HEK293 (cell line): ENCODE results near the gene RANBP10.

ENCODE experiments used
- CTCF ChIA-PET: fragments of 350-600 bp; formaldehyde crosslinking; extraction: SDS; loops from one replicate; lab custom pipeline; 2021; ENCODE audit warnings: antibody characterized with exemption; lab: Yijun Ruan, JAX
- POLR2A ChIA-PET: fragments of 300-600 bp; formaldehyde crosslinking; extraction: SDS; loops from one replicate; lab custom pipeline; 2020; ENCODE audit warnings: antibody characterized with exemption, inconsistent platforms; lab: Yijun Ruan, JAX
- H3K27ac ChIP-seq: fragments of 200-500 bp; sonication (Bioruptor generic); 2 replicates; pipeline ENCODE4 v1.5.1; 2014; ENCODE audit warnings: low read depth, low read length, control low read depth, inconsistent platforms; ENCODE audit errors: extremely low read depth
- H3K36me3 ChIP-seq, 2 experiments: fragments of 200-500 bp in 1 of 2; sonication (Bioruptor generic) in 1 of 2; 1 replicate in 1 of 2; 2 replicates in 1 of 2; pipeline ENCODE4 v1.5.1; 2014 to 2017; ENCODE audit warnings: inconsistent platforms in 2 of 2, low read length in 2 of 2; ENCODE audit not compliant: control insufficient read depth in 2 of 2, insufficient read depth in 1 of 2
- H3K4me1 ChIP-seq: fragments of 200-500 bp; sonication (Bioruptor generic); 2 replicates; pipeline ENCODE4 v1.5.1; 2014; ENCODE audit warnings: mild to moderate bottlenecking, low read length, inconsistent platforms; ENCODE audit not compliant: control insufficient read depth, insufficient read depth
- H3K4me3 ChIP-seq: 2 replicates; pipeline ENCODE4 v1.5.1; 2011; ENCODE audit warnings: low read depth, mild to moderate bottlenecking, control low read depth, low read length, moderate library complexity
- H3K9me3 ChIP-seq: fragments of 200-500 bp; sonication (Bioruptor generic); 2 replicates; pipeline ENCODE4 v1.5.1; 2014; ENCODE audit warnings: low read depth, low read length, inconsistent platforms; ENCODE audit not compliant: control insufficient read depth, insufficient read depth
- ELK4 ChIP-seq: IDR thresholded peaks from 2 replicates; pipeline ENCODE4 v1.6.1; 2011; ENCODE audit warnings: mild to moderate bottlenecking, low read depth, low read length, borderline replicate concordance
- FEZF1 ChIP-seq: fragments of 450-650 bp; formaldehyde crosslinking; IDR thresholded peaks from 2 replicates; pipeline ENCODE4 v1.5.1; 2016; ENCODE audit warnings: missing biosample characterization, missing genetic modification characterization
- GLIS1 ChIP-seq: fragments of 450-650 bp; formaldehyde crosslinking; IDR thresholded peaks from 2 replicates; pipeline ENCODE4 v1.5.1; 2016; ENCODE audit warnings: missing biosample characterization, missing genetic modification characterization
- KLF10 ChIP-seq: fragments of 450-650 bp; IDR thresholded peaks from 2 replicates; pipeline ENCODE4 v1.5.1; 2018; ENCODE audit warnings: missing biosample characterization, mild to moderate bottlenecking, missing genetic modification characterization
- MZF1 ChIP-seq: fragments of 450-650 bp; formaldehyde crosslinking; IDR thresholded peaks from 2 replicates; pipeline ENCODE4 v1.5.1; 2017; ENCODE audit warnings: missing biosample characterization, missing genetic modification characterization, borderline replicate concordance
- PRDM4 ChIP-seq: fragments of 450-650 bp; formaldehyde crosslinking; IDR thresholded peaks from 2 replicates; pipeline ENCODE4 v1.5.1; 2017; ENCODE audit warnings: missing biosample characterization, missing genetic modification characterization
- TCF7L2 ChIP-seq: IDR thresholded peaks from 2 replicates; pipeline ENCODE4 v1.6.1; 2011; ENCODE audit warnings: low read depth, mild to moderate bottlenecking, inconsistent platforms, low read length, moderate library complexity, borderline replicate concordance
- ZBTB11 ChIP-seq: fragments of 450-650 bp; formaldehyde crosslinking; conservative IDR thresholded peaks from 2 replicates; pipeline ENCODE4 v1.5.1; 2016; ENCODE audit warnings: low read depth, missing biosample characterization, missing genetic modification characterization
- ZFP3 ChIP-seq: fragments of 450-650 bp; formaldehyde crosslinking; IDR thresholded peaks from 2 replicates; pipeline ENCODE4 v1.5.1; 2016; ENCODE audit warnings: low read depth, missing biosample characterization, missing genetic modification characterization
- ZFP69B ChIP-seq: fragments of 450-650 bp; formaldehyde crosslinking; IDR thresholded peaks from 2 replicates; pipeline ENCODE4 v1.5.1; 2016; ENCODE audit warnings: missing biosample characterization, missing genetic modification characterization
- ZIC2 ChIP-seq: fragments of 450-650 bp; formaldehyde crosslinking; IDR thresholded peaks from 2 replicates; pipeline ENCODE4 v1.5.1; 2016; ENCODE audit warnings: missing biosample characterization, missing genetic modification characterization
- ZNF132 ChIP-seq: fragments of 450-650 bp; formaldehyde crosslinking; IDR thresholded peaks from 2 replicates; pipeline ENCODE4 v1.5.1; 2017; ENCODE audit warnings: missing biosample characterization, missing genetic modification characterization, borderline replicate concordance
- ZNF140 ChIP-seq: fragments of 450-650 bp; formaldehyde crosslinking; IDR thresholded peaks from 2 replicates; pipeline ENCODE4 v1.5.1; 2016; ENCODE audit warnings: missing biosample characterization, missing genetic modification characterization
- ZNF146 ChIP-seq: fragments of 450-650 bp; formaldehyde crosslinking; IDR thresholded peaks from 2 replicates; pipeline ENCODE4 v1.5.1; 2016; ENCODE audit warnings: missing biosample characterization, missing genetic modification characterization
- ZNF561 ChIP-seq: fragments of 450-650 bp; IDR thresholded peaks from 2 replicates; pipeline ENCODE4 v1.5.1; 2018; ENCODE audit warnings: missing biosample characterization, missing genetic modification characterization, borderline replicate concordance
- ZNF585B ChIP-seq: fragments of 450-650 bp; formaldehyde crosslinking; IDR thresholded peaks from 2 replicates; pipeline ENCODE4 v1.5.1; 2016; ENCODE audit warnings: missing biosample characterization, missing genetic modification characterization
- ZNF600 ChIP-seq: fragments of 450-650 bp; formaldehyde crosslinking; IDR thresholded peaks from 2 replicates; pipeline ENCODE4 v1.5.1; 2016; ENCODE audit warnings: missing biosample characterization, missing genetic modification characterization
- ZNF747 ChIP-seq: fragments of 450-650 bp; formaldehyde crosslinking; IDR thresholded peaks from 2 replicates; pipeline ENCODE4 v1.5.1; 2016; ENCODE audit warnings: missing biosample characterization, missing genetic modification characterization
- ZNF785 ChIP-seq: fragments of 450-650 bp; formaldehyde crosslinking; IDR thresholded peaks from 2 replicates; pipeline ENCODE4 v1.5.1; 2016; ENCODE audit warnings: missing biosample characterization, missing genetic modification characterization
- ZXDB ChIP-seq: fragments of 450-650 bp; formaldehyde crosslinking; IDR thresholded peaks from 2 replicates; pipeline ENCODE4 v1.5.1; 2016; ENCODE audit warnings: missing biosample characterization, missing genetic modification characterization

RANBP10 gene

GRCh38 chr16:67780847-67781564 is 25.4 kb downstream of the RANBP10 start:
- Histone ChIP-seq H3K4me3 (no peak overlapping the region), H3K9me3 (no peaks in the 10 kb centered on the region), H3K27ac (no peak overlapping the region), H3K4me1 (peaks cover 5% of the 10 kb centered on the region), H3K36me3 (peaks cover 0 to 4% of the 10 kb centered on the region in 2 experiments; a peak in 2 of 3 replicates)
- CTCF ChIA-PET: no interaction called here
- TF ChIP-seq ZNF132 (no peak), ZNF561 (tag by site-specific recombination) (no peak), ZIC2 (tag by site-specific recombination) (no peak), ZNF140 (no peak), TCF7L2 (no peak), ZNF585B (tag by site-specific recombination) (no peak), GLIS1 (tag by site-specific recombination) (no peak), ZBTB11 (no peak), ZNF146 (no peak)
- POLR2A ChIA-PET: interaction anchor here (0.8 to 1.4 kb wide), 2 partner anchors 26 to 289 kb away, joined by 4 read pairs; partner anchors contain the start of genes RANBP10 and TSNAXIP1

GRCh38 chr16:67779256-67780014 is 26.9 kb downstream of the RANBP10 start:
- H3K27ac ChIP-seq: no peak overlapping the region
- ChIA-PET POLR2A (no interaction called here), CTCF (interaction anchor here (0.6 to 1.2 kb wide), 3 partner anchors 30 to 105 kb away, joined by 3 to 5 read pairs (median 4); no protein-coding TSS in a partner anchor)
- H3K4me3 ChIP-seq: no peak overlapping the region
- H3K9me3 ChIP-seq: no peaks in the 10 kb centered on the region
- peaks cover 5% of the 10 kb centered on the region for H3K4me1 ChIP-seq
- no peak for TF ChIP-seq FEZF1 (tag by site-specific recombination)
- no peak for TF ChIP-seq ZFP69B (tag by site-specific recombination)
- TF ChIP-seq ZFP3 (tag by site-specific recombination): no peak
- TF ChIP-seq MZF1 (tag by site-specific recombination): no peak
- no peak for TF ChIP-seq ZXDB (tag by site-specific recombination)
- no peak for TF ChIP-seq ZNF747 (tag by site-specific recombination)
- no peak for TF ChIP-seq ELK4
- no peak for TF ChIP-seq ZNF785 (tag by site-specific recombination)
- TF ChIP-seq KLF10 (tag by site-specific recombination): no peak
- TF ChIP-seq PRDM4: no peak
- TF ChIP-seq ZNF600 (tag by site-specific recombination): no peak
- H3K36me3 ChIP-seq: peaks cover 0 to 4% of the 10 kb centered on the region in 2 experiments; a peak in 1 of 3 replicates
